ENCODE data around the gene ST8SIA1.

The ST8SIA1 gene

DNA sequence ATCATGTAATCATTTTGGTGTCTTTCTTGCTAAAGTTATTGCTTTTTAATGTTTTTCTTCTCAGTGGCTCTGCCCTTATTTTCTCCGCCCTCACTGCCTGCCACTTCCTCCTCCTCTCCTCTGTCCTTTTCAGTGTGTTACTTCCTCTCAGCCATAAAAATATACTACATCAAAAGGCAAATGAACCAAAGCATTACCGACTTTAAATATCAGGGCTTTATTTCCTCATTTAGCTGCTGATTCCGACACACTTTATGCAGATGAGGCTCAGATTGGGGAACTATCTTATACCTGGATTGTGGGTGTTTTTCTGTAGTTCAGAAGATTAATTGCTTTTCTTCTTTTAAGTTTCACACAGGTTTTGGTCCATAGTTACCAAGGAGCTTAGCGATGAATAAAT lies 170.4 kb downstream of the ST8SIA1 start:
- no peak for TF ChIP-seq GATA3 (IDR thresholded peaks at IDR 0.05; ENCODE audit: low read depth, low read length)
- no peak for TF ChIP-seq GATA2 (IDR thresholded peaks at IDR 0.05; ENCODE audit: low read depth, low read length)

DNA sequence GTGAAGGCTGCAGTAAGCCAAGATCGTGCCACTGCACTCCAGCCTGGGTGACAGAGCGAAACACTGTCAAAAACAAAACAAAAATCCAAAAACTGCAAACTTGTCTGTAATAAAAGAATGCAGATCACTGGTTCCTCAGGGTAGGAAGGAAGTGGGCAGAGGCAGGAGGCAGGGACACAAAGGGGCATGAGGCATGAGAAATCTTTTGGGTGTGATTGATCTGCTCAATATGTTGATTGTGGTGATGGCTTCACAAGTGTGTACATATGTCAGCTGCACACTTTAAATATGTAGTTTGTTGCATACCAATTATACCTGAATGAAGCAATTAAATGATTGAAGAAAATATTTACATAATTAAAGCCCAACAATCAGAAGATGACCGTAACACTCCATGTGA lies 170.9 kb downstream of the ST8SIA1 start:
- TF ChIP-seq GATA2 (IDR thresholded peaks at IDR 0.05; ENCODE audit: low read depth, low read length) (no peak), GATA3 (IDR thresholded peaks at IDR 0.05; ENCODE audit: low read depth, low read length) (no peak)

DNA sequence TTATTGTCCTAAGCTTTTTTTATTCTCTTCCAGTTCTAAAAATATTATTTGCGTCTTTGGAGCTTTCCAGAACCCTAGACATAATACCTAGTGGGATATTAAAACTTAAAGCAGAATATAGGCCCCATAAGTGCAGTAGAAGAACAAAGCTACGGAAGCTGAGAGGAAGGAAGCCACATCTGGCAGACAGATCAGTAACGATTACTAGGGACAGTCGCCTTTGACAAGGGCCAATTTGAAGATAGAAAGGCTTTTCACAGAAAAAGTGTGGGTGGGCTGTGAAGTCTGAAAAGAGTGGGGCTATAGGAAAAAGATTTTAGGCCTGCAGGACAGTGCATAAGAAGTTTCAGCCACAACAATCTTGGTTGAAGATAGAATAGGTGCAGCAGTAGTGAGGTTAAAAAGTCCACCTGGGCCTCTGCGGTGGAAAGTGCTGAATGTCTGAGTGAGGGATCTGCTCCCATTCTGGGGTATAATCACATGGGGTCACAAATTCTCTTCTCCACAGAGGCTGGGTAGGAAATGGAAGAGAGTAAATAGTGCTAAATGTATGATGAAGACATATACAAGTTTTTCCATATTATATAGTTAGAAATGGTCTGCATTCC lies 174.0 kb downstream of the ST8SIA1 start:
- TF ChIP-seq GATA2 (IDR thresholded peaks at IDR 0.05; ENCODE audit: low read depth, low read length) = no peak
- TF ChIP-seq GATA3 (IDR thresholded peaks at IDR 0.05; ENCODE audit: low read depth, low read length) = no peak

Data from SH-SY5Y (cell line).